ENCODE data around the gene CSK.

The CSK gene

DNA sequence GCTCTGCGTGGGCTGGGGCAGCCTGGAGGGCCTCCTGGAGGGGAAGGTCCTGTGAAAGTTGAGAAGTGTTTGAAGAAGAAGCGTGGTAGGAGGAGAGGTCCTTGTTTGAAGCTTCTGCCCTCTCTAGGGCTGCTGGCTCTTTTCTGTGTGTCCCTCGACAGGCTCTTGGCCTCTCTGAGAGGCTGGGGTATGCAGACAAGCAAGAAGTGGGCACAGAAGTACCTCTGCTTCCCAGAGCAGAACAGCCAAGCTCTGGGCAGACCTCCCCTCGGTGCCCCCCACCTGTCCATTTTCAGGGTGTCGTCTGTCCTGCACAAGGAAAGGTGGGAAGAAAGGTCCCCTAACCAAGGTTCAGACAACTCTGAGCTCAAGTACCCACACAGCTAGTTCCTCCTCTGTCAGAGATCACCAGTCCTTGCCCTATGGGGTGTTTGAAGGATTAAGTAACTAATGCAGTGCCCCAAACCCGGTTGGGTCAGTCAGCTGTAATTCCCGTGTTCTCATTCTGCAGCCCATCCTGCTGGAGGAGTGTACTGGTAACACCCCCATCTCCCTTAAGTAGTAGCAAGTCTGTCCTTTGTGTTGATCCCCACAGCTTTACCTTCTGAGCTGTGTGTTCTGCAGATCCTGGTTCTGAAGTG is 6.3 kb downstream of the CSK start:
- no peak for DNase-seq

DNA sequence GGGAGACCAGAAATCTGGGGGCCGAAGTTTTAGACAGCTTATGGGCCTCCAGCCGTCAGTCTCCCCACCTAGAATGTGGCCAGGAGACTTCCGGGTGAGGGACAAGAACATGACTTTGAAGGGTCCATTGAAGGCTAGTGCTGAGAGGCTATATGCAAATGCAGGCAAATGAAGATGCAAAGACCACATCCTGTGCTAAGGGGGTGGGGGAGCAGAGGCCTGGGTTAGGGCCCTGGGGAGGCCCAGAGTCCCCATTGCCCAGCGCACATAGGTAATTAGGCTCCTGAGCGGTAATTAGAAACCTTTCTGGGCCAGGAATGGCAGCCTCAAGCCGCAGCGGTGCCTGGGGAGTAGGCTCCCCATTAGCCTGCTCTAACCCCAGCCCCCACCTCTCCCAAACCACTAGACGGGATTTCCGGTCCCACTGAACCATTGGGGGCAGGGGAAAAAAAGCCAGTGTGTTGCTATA is 6.8 kb downstream of the CSK start:
- DNase-seq: no peak

DNA sequence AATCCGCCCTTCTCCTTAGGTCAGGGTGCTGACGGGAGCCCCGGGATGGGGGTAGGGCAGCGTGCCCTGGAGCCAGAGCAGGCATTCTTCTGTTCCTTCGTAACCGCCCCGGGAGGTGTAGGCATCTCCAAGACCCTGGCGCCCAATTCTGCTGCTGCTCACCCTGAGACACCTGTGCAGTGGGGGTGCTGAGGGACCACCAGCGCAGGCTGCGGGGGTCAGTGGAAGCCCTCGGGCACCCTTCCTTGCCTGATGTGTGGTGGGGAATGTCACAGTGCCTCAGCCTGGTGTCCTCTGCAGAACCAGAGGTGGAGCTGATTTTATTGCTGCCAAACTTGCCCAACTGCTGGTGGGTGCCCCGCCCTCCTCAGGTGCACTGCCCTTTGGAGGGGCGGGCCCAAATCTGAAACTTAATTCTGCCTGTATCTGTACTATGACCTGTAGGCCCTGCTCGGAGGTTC is 7.3 kb downstream of the CSK start:
- no peak for DNase-seq

DNA sequence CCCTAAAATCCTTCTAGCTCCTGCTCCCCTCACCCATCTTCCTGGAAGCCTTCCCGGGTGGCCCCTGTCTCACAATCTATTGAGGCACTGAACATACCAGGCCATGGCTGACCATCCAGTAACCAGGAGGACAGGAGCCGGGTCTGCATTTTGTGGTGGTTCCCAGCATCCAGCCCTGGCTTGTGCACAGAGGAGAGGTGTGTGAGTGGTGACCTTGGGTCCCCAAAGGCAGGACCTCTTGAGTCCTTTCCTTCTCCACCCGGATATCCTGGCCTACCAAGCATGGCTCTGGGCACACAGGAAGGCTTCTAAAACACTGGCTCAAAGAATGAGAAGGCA is 7.8 kb downstream of the CSK start:
- DNase-seq: no peak

DNA sequence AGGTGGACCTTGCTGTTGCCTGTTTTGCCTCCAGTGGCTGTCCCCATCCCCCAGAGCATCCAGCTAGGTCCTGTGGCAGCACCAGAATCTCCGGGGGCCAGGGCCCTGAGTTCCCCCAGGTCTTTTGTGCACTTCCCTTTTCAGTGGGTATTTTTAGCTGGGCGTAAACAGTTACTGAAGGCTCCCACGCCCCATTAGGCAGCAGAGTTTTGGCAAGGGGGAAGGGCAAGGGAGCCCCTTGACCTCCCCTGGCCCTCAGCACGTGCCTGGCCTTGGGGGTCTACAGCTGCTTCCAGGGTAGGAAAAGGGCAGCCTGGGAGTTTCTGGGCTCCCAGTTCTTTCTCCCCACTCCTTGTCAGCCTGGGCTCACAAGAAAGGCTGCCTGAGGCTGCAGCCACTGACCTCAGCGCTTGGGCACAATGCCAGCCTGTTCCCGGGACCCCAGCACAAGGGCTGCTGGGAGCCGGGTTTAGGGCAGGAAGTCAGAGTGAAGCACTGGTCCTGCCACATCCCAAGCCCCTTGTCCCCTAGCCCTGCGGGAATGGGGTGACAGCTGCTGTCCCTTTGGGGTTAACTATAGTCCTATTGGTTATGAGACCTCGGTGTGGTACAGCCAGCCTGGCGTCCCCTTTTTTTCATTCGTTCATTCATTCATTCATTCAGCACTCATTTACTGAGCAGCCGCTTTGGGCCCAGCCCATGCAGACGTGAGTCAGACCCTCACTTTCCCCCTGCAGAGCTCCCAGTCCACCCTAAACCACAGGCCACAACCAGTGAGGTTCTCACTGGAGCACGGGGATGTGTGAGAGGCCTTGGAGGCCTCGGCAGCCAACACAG is 8.4 kb downstream of the CSK start:
- DNase-seq: peak; percentile 82

DNA sequence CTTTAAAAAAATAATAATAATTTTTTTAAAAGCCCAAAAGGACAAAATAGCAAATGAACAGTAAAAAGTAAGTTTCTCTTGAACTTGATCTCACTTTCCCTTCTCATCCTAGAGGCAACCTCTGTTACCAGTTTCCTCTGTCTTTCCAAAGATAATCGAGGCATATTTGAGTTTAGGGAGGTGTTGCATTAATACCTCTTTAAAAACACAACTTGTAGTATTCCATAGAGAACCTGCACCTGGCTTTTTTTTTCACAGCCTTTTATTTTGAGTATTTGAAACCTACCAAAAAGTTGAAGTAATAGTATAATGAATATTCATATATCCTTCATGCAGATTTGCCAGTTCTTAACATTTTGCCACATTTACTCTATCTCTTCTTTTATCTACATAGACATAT is 9.1 kb downstream of the CSK start:
- no peak for DNase-seq

DNA sequence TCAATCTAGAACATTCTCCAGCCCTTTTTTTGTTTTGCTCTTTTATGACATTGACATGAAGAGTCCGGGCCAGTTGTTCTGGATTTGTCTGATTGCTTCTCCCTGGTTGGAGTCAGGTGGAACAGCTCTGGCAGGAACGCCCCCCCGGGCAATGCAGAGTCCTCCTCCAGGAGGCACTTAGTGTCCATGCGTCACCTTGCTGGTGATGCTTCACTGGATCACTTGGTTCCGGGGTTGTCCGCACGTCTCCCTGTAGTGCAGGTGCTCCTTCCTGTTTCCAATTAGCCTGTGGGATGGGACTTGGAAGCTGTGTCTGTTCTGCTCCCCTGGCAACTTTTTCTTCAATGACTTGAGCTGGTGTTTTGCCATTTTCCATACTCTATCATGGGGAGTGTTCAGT is 9.8 kb downstream of the CSK start:
- no peak for DNase-seq

DNA sequence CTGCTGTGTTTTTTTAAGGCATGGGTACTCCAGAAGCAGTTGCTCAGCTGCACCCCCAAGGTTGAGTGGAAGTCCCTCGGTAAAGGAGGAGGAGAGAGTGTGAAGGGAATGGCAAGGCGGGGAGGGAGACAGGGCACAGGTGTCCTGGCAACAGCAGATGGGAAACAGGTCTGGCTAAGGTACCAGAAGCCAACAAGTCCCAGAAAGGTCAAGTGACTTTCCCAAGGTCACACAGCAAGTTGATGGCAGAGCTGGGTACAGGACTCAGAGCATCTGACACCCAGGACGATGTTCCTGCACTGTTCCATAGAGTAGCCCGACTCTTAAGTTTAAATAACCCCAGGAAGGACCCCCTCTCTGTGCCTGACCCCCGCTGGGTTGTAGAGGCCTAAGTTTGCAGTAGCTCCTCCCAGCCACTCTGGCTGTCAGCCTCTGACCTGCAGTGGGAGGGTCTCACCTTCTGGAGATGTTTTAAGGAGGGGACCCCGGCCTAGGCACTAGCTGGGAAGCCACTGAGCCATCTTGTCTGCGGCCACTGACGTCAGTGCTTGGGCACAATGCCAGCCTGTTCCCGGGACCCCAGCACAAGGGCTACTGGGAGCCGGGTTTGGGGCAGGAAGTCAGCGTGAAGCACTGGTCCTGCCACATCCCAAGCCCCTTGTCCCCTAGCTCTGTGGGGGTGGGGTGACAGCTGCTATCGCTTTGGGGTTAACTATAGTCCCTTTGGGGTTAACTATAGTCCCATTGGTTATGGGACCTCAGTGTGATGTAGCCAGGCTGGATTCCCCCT is 10.5 kb downstream of the CSK start:
- no peak for DNase-seq

DNA sequence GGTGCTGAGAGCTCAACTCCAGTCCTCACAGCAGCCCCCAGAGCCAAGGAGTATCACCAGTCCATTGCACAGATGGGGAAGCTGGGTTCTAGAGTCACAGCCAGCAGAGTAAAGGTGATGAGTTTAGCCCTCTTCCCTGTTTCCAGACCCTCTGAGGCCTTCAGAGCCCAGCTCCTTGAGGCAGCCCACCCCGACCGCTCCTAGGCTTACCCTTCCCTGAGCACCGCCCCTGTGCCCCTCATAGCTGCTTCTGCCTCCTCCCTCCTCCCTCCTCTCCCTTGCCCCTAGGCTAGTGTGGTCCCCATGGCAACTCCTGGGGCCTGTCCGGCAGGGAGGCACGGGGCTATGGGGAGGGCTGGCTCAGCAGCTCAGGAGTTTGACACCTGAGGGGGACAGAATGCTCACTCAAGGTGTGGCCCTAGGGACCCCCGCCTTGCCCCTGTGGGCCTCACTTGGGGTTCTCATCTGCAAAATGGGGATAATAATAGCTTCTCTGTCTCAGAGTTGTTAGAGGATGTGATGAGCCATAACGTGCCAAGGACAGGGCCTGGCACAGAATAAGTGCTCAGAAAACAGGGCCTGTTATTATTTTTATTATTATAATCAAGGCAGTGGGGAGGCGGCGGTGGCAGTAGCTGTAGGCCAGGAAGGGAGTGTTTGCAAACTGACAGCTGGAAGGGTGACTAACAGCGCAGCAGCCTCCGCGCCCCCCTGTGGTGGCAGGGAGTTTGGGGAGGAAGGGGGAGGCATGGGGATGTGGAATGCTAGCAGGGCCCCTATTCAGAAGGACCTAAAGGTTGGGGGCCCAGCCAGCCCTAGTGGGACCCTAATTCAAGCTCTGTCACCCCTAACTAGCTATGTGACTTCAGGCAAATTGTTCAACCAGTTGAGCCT is 11.5 kb downstream of the CSK start:
- DNase-seq: no peak

DNA sequence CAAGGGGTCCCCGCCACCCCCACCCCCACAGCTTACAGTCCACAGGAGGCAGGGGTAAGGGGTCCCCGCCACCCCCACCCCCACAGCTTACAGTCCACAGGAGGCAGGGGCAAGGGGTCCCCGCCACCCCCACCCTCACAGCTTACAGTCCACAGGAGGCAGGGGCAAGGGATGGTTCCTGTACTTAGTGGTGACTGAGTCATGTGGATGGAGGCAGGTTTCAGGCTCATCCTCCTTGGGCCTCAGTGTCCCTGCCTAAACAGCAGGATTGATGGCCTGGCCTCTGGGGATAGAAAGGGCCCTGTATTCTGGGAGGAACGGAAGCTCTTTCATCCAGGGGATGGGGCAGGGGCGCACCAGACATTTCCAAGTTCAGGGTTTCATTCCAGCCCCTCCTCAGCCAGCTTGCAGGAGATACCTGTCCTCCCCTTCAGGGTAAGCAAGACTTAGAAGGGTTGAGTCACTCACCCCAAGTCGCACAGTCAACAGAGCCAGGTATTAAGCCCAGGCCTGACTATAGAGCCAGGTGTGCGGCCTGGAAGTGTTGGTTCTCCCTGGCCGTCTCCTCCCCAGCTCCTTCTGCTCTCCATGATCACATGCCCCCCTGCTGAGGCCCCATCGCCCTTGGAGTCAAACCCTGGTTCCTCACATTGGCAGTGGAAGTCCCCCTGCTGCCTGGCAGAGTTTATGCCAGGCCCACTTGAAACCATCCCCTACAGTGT is 12.5 kb downstream of the CSK start:
- no peak for DNase-seq

DNA sequence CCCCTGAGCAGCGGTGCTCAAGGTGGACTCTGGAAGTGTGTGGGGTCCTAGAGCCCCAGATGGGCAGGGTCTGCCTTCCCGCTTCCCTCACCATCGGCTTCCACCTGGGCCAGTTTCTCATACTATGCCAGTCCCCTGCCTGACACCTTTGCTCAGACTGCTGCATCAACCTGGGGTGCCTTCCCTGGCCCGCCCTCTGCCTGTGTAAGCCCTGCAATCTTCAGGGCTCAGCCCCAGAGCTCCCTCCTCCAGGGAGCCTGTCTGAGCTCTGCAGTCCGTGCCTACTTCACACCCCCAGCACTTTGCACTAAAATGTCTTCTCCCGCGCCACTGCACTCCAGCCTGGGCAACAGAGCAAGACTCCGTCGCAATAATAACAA is 13.1 kb downstream of the CSK start:
- no peak for DNase-seq

DNA sequence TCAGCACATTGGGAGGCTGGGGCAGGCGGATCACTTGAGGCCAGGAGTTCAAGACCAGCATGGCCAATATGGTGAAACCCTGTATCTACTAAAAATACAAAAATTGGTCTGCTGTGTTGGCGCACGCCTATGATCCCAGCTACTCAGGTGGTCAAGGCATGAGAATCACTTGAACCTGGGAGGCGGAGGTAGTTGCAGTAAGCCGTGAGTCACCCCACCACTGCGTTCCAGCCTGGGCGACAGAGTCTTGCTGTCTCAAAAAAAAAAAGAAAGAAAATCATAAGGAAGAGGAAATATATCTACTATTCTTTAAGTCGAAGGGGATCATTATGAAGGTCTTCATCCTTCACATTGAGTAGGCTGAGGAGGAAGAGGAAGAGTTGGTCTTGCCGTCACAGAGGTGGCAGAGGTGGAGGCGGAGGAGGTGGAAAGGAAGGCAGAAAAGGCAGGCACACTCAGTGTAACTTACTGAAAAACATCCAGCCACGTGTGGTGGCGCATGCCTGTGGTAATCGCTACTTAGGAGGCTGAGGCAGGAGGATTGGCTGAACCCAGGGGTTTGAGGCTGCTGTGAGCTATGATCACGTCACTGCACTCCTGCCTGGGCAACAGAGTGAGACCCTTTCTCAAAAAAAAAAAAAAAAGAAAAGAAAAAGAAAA is 14.2 kb downstream of the CSK start:
- DNase-seq: no peak

DNA sequence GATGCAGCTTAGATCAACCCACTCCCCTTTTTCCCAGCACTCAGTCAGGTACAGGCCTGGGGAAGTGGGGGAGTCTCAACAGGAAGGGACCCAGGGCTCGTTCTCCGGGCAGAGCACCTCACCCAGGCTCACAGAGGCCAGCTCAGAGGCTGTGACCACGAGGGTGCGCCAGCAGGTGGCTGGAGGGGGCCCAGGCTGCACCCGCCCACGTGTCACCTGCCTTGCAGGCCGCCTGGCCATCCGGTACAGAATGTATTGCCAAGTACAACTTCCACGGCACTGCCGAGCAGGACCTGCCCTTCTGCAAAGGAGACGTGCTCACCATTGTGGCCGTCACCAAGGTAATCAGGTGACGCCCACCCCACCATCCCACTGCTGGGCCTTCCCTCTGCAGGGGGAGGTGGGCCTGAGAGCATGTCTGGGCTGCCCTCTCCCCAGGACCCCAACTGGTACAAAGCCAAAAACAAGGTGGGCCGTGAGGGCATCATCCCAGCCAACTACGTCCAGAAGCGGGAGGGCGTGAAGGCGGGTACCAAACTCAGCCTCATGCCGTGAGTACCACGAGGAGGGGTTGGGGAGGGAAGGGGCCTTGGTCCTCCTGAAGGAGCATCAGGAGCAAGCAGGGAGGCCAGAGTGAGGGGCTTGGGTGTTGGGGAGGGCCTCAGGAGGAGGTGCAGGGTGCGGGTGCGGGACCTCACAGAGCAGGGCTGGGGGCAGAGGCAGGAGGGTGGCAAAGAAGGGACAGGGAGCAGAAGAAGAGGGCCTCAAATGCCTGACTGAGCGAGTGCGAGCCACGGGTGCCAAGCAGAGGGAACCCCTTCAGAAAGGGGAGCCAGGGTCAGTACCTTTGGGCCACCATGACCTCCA is 16.7 kb downstream of the CSK start:
- DNase-seq: no peak

DNA sequence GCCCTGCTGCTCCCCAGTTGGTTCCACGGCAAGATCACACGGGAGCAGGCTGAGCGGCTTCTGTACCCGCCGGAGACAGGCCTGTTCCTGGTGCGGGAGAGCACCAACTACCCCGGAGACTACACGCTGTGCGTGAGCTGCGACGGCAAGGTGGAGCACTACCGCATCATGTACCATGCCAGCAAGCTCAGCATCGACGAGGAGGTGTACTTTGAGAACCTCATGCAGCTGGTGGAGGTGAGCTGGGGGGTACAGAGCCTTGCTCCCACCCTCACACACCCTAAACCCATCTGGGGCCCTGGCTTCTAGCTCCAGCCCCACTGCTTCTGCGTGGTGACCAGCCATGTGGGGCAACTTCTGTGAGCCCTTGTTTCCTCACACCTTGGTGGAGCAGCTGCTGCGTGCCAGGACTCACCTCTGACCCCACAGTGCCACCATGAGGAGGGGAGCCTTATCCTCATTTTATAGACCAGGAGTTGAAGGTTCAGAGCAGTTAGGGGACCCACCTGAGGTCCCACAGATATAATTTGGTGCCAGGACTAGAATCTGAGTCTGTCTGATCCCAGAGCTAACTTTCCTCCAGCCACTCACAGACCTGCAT is 17.5 kb downstream of the CSK start:
- DNase-seq: no peak

DNA sequence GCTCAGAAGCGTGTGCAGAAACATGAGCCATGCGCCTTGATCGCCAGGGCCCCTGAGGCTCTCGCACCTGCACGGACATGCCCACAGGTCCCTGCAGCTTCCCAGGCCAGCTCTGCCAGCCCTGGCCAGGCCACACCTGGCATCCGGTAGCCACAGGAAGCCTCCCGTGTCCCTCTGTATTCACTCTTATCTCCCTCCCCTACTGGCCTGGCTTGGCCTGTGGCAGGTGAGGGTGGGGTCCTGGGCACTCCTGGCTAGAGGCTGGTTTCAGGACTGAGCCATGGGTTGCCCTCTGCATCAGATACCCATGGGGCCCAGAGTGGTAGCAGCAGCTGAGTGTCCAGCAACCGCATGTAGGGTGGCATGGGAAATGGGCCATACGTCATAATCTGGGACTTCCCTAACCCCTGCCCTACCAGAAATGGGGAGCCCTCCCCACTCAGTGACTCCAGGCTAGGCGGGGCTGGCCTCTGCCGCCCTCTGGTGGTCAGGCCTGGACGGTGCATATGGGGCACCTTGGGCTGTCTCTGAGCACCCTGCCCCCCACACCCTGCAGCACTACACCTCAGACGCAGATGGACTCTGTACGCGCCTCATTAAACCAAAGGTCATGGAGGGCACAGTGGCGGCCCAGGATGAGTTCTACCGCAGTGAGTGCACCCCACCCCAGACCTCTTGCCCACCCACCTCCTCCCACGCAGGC is 18.1 kb downstream of the CSK start:
- peak; percentile 58 for DNase-seq

DNA sequence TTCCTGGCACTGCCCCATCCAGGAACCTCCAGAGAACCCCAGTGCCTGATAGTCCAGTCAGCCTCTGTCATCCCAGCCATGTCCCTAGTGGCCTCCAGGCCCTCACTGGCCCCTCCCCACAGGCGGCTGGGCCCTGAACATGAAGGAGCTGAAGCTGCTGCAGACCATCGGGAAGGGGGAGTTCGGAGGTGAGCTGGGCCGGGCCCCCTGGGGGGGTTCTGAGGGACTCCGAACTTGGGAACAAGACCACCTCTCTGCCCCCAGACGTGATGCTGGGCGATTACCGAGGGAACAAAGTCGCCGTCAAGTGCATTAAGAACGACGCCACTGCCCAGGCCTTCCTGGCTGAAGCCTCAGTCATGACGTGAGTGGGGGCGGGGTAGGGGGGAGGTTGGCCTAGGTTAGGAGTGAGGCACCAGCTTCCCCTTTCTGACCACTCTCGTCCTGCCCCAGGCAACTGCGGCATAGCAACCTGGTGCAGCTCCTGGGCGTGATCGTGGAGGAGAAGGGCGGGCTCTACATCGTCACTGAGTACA is 18.7 kb downstream of the CSK start:
- DNase-seq: no peak

DNA sequence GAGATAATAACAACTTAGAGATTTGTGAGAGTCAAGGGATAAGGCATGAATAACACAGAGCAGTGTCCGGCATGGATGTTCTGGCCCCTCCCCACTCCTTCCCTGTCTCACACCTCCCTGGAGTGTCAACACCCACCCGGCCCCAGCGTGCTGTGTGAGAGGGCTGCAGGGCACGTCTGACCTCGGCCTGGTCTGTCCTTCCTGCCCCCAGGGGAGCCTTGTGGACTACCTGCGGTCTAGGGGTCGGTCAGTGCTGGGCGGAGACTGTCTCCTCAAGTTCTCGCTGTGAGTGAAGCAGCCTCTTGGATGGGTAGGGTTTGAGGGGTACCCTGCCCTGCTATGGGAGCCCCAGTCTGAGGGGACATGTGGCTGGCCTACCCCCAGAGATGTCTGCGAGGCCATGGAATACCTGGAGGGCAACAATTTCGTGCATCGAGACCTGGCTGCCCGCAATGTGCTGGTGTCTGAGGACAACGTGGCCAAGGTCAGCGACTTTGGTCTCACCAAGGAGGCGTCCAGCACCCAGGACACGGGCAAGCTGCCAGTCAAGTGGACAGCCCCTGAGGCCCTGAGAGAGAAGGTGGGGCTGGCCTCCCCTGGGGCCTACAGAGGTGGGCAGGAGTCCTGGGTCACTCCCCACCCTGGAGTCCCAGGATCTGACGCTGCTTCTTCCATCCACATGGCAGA is 19.6 kb downstream of the CSK start:
- DNase-seq: no peak

DNA sequence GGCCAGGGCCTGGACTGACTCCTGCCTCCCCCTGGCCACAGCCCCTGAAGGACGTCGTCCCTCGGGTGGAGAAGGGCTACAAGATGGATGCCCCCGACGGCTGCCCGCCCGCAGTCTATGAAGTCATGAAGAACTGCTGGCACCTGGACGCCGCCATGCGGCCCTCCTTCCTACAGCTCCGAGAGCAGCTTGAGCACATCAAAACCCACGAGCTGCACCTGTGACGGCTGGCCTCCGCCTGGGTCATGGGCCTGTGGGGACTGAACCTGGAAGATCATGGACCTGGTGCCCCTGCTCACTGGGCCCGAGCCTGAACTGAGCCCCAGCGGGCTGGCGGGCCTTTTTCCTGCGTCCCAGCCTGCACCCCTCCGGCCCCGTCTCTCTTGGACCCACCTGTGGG is 20.4 kb downstream of the CSK start:
- DNase-seq: no peak
